Ecto neural progenitor cell (in vitro differentiated cells): ENCODE data around the gene PRKCE.

Source experiments
- DNase-seq: peaks from one replicate; pipeline ENCODE4 v3.0.0-alpha.2; 2018; ENCODE audit warnings: low spot score

PRKCE gene

DNA sequence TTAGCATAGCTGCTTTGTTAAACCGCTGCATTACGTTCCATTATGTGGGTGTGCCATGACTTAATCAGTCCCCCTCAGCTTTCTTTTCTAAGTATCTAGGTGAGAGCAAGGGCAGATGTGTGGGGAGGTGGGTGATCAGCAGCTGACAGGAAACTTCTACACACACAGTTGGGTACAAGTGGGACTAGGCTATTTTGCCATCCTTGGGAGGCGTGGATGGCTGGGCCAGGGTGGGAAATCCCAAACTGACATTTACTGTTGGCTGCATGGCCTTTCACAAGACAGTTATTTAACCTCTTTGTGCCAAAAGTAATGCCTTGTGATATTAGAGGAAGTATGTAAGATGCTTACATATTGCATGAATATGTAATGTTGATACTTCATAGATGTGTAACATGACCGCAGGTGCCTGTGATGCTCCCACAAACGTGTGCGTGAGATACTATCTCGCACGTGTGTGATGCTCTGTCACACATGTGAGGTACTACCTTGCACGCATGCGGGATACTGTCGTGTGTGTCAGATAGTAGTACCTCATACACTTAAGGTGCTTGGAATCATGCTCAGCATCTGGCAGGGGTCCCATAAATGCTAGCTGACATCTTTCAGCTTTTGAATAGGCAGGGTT is 314.5 kb downstream of the PRKCE start:
- DNase-seq = no peak

DNA sequence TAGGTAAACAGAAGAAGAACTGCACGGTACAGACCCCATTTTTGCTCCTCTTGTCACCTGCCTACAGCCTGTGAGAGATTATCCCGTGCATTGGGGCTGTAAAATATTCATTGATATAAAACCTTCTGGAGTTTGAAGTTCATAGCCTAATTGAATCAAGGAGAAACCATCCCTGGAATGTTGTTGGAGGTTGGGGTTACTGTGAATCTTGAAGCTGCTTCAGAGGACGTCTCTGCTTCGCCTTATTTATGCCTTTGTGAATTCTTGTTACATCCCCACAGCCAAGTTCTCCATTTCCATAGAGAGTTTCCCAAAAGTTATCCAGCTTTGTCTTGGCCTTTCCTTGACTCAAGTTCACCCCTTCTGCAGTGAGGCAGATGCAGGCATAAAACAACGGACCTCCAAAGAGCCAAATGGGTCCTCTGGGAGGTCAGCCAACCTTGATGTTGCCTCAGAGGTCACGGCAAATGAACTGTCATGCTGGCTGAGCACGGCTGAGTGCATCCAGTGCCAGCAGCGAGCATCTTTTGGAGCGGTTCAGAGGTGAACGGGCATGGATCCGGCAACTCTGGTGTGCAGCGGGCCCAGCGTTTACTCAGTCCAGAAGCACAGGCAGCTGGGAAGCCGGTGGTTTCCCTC is 317.6 kb downstream of the PRKCE start:
- no peak for DNase-seq

DNA sequence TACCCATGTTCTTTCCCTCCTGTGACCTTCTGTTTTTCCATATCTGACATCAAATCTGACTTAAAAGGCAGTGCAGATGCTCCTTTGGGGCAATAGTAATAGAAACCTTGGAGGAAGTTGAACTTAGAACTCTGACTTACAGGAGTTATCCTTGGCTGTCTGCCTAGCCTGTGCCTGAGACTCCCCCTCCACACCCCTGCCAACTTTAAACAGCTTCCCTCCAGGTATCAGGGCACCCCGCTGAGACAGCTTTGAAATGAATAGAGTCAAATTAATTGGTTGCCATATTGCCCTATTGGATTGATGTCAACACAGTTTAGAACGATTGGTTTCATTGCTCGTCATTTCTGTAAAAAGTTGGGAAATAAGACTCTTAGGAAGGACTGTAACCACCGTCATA is 322.0 kb downstream of the PRKCE start:
- peak; percentile 17 for DNase-seq

DNA sequence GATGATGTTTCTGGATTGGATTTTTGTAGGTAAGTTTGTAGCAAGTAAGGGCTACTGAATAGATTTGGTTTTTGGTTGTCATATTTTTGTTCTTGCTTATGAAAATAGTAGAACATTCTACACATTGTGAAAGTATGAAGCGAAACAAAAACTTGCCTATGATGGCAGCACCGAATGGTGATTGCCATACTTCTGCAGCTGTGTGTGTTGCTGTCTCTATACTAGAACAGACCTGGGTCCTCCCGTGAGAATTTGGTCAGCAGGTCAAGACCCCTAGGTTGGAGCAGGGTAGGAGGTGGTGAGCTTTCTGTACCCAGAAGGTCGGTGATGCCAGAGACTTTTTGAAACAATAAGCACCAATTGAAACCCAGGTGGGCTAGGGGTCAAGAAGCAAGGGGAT is 322.6 kb downstream of the PRKCE start:
- DNase-seq = peak; percentile 13

DNA sequence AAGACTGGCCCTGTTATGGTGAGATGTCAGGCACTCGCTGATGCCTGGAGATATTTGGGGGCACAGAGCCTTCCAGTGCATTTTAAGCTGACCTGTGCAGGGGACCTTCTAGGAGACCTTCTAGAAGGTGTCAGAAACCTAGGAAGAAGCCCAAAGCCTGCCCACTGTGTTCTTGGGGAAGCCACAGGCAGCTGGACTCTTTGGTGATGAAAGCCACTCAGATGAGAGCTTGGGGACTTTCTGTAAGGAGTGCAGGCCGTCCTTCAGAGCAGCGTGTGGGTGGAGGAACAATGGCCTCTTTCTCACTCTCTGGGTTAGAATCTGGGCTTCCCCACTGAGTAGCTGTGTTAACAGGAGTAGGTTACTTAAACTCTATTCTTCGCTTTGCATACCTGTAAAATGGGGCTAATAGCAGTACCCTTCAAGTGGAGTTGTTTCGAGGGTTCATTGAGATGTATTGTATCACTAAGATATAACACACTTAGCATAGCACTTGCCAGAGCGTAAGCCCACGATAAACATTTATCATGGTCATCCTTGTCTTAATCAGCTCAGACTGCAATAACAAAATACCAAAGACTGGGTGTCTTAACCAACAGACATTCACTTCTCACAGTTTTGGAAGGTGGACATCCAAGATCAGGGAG is 323.4 kb downstream of the PRKCE start:
- no peak for DNase-seq

DNA sequence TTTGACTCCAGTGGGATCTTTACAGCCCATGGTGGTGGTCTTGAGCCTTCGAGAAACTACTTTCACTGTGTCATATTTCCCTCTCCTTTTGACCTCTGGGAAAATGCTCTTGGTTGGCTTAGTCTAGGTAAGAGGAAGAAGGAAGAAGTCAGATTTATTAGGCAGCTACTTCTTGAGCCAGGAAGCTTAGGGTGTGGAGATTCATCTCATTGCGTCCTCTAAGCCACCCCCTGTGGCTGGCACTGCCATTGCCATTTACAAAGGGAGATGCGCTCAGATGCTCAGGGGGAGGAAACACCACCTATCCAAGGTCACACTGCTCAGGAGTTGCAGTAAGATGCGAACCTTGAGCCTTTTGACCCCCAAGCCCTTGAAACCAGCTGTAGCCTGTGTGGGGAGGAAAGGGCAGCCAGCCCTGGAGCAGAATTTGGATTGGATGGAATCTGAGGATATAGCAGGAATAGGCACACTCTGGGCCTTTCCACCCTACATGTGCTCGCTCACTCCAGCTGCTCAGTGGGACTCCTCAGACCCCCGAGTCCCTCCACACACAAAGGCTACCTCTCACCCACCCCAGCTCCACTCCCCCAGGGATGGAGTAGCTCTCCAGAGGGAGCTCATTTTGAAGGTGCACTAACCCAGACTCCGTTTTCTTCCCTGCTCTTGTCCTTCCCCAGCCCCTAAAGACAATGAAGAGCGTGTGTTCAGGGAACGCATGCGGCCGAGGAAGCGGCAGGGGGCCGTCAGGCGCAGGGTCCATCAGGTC is 324.5 kb downstream of the PRKCE start:
- peak; percentile 22 for DNase-seq

DNA sequence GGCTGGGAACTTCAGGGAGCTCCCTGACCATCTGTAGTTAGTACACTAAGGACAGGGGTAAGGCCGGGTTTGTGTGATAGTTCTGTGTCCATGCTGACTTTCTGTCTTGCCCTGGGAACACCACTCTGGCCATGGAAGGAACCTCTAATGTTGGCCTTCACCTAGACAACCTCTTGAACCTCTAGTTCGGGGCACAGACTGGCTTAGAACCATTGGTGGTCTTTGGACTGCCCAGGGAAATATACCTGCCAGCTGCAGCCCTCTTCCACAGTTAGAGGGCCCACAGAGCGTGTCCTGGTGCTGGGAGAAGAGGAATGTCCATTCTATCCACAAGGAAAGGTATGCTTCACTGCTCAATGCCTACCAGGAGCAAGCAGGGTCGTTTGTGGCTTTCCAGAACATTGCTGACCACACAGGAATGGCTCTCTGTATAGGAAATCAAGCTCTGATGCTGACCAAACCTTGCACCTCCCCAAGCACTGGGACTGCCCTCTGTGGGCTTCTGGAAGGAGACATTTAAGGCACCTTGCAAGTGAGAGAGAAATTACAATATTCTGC is 326.9 kb downstream of the PRKCE start:
- DNase-seq = peak; percentile 18

DNA sequence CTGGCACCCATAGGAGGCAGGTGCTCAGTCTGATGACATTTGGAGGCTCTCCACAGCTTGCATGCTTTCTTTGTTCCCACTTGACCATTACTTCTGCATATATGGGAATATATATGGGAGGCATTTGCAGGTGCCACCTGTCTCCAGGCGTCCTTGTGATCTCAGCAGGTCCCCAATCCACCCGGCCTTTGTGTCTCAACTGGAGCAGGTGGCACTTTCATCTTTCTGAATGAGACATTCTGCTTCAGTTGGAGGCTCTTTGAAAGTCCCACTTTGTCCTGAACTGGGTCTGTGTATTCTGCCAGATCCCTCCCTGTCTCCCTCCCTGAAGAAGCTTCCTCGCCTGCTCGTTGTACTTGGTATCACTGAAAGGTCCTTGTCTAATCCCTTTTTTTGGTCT is 327.6 kb downstream of the PRKCE start:
- DNase-seq = peak; percentile 13

DNA sequence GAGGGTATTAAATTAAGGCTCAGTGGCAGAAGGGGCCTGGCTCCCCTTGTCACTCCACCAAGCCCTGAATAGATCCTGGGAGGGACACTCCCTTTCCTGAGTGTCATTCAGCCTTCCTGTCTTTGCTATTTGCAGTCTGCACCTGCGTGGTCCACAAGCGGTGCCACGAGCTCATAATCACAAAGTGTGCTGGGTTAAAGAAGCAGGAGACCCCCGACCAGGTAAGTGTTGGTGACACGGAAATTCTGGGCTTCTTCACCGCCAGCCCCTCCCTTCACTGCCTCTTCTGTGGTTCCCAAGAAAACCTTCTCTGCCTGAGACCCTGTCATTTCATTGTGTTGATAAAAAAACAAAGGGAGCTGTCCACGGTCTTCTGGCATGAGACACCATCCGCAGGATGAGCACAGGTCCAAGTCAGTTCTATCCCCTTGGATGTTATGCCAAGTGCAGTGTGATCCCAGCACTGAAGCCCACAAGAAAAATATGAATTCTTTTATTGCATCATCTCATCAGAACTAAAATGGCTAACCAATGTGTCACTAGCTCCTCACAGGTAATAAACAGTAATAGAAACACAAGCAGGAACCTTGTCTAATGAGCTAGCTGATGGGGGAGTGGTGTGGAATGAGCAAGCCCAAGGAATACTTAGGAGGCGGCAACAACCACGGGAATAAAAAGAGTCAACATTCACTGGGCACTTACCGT is 328.8 kb downstream of the PRKCE start:
- peak; percentile 26 for DNase-seq

DNA sequence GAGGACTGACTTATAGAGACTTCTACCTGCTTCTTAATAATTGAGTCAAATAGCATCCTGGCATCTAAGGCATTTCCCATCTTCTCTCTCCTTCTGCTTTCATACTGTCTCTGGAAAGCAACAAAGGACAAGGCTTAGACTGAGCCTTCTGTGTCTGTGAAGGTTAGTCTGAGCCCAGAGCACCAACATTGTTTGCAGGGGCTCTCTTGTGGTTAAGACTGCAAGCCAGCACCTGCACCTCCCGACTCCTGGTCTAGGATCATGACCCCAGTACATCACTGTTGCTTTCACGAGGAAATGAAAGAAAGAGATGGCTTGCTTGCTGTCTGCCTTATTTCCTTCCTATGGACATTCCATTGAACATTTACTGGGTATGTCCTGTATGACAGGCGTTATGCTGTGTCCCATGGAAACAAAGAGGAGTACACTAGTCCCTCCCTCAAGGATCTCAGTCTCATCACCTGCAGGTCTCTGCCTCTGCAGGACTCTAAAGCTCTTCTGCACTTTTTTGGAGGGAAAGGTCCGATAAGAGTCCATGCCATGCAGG is 330.0 kb downstream of the PRKCE start:
- DNase-seq = no peak

DNA sequence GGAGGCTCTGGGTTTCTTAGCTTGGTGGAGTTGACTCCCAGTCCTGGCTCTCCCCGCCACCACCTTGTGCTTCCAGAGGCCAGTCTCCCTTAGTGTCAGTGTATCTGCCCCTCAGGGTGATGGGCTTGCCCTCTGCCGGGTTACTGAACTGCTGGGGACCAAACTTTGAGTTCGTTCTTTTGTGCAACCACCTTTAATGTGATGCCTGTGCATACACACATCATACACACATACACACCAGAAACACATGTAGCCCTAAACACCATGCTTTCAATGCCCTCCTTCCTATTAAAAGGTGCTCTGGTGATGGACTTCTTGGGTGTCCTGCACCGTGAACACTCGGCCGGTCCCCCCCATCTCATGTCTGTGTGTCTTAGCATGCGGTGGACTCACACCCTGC is 330.6 kb downstream of the PRKCE start:
- peak; percentile 24 for DNase-seq

DNA sequence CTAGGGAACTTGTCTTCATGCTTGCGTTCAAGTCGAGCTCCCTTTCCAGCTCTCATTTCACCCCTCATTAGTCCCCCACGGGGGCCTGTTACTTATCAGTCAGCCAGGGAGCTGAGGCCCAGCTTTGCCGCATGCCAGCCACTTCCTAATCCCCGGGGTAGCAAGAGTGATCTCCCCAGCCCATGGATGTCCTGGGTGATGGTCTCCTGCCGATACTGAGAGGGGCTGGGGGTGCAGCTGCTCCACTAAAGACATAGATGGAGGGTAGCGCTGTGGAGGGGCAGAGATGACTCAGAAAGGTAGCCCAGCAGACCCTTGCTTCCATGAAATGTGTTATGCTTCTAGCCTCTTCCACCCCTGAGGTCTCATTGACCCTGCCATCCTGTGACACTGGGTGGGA is 331.7 kb downstream of the PRKCE start:
- DNase-seq = peak; percentile 19

DNA sequence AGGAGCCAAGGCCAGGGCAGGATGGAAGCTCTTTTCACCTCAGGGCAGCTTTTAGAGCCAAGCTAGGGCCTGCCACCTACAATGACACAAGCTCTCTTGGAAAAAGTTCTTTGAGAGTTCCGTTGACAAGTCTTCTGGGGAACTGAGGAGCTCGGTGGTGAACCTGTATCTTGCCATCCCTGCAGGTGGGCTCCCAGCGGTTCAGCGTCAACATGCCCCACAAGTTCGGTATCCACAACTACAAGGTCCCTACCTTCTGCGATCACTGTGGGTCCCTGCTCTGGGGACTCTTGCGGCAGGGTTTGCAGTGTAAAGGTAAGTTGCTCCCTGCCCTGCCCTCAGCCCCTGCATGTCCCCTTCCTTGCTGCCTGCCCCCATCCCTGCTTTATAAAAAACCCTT is 332.9 kb downstream of the PRKCE start:
- DNase-seq = peak; percentile 17

DNA sequence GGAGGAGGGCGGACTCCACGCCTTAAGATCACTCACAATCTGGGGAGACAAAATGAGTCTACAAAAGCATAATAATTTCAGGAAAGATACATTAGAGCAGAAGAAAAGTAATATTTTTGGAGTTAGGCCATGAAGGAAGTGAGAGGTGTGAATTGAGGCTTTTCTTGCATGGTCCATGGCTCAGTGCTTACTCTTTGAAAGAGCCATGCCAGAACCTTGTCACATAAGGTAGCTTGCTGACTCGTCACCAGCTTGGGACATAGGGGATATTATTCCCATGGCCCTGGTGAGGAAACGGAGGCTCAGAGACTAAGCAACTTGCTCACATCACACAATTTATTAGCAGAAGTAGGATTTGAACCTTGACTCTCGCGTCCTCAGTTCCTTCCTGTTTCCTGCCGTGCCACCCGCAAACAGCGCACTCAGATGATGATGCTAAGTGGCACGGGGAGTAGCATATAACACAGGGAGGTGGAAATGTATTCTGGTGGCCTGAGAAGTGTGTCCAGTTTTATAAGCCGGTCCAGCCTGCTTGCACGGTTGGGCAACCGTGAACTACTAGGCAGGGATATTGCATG is 333.5 kb downstream of the PRKCE start:
- DNase-seq = no peak

DNA sequence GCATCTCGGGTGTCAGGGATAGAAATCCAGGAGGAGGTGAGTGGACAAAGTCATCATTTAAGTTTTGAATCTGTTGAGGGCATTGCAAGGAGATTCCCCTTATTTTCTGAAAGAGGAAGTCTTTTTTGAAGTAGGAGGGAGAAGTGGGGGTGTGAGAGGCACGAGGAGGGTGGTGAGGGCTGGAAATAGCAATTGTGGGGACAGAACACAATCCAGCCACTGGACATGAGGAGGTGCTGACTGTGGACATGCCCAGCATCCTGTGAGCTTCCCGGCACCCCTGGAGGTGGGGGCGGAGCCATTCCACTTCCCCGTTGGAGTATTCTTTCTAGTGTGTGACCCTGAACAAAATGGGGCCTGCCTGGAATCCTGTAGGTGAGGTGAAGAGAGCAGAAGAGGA is 335.0 kb downstream of the PRKCE start:
- DNase-seq = peak; percentile 12

DNA sequence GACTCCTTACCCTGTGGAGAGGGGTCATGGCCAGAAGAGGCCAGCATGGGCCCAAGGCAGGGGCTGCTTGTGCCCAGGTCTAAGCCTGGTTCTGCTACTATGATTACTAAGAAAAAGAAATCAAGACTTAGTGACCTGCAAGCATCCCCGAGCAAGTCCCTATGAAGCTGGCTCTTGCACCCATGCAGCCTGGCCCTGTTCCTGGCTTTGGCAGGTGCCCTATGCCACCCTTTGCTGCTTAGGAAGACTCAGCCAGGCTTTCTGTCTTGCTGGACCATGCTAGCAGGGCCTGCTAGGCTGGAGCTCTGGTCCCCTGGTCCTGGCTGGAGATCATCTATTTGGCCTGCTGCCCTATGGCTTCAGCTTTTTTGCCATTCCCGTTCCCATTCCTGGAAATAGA is 336.4 kb downstream of the PRKCE start:
- peak; percentile 28 for DNase-seq

DNA sequence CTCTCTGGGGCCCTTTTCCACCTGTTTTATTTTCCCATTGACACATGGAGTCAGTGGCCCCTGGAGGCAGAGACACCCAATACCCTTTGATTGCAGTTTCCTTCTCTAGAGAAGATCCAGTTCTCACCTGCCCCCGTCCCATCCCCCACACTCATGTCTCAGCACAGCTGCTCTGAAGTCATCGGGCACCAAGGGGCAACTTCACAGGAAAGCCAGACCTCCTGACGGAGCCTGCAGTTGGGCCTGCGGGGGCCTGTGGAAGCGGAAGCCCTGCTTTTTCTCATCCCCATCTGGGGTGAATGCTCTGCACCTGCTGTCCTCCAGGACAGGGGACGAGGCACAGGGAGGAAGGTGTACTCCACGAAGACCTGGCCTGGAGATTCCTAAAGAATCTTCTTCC is 337.4 kb downstream of the PRKCE start:
- DNase-seq = peak; percentile 36

DNA sequence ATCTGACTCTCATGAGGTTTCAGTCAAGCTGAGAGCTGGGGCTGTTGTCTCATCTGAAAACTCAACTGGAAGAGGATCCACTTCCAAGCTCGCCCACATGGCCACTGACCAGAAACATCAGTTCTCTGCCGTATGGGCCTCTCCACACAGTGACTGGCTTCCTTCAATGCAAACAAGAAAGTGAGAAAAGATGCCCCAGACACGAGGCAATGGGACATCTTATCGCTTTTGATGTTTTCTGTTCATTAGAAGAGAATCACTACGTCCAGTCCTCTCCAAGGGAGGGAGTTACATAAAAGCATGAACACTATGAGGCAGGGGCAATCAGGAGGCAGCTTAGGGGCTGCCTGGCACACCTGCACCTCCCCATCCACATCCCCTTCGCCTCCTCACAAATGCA is 338.7 kb downstream of the PRKCE start:
- peak; percentile 15 for DNase-seq

DNA sequence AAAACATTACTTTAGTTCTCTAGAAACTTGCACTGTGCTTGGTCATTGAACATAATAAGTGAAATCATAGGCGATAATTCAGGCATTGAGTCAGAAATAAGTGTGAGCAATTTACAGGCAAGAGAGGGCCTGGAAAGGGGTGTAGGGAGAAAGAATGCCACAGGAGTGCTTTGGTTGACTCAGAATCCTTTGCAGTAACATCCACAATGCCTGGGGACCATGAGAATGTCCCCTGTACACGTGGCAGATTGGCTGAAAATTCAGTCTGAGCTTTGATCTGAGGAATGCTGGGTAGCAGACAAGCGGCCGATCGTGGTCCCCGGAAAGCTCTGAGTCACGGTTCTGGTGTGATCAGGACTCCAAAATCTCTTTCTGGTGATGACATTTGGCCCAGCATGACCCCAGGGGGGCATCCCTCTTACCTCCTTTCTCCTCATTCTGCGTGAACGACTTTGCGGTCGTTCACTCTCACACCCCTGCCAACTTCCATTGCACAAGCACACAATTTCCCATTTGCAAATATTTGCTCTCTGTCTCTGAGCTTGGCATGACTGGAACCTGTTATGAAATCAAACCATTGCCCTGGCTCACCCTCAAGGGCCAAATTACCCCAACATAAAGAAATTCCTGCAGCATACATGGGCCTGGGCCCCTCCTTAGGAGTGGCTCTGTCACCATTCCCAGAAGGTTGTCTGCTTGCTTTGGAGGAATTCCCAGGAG is 340.7 kb downstream of the PRKCE start:
- peak; percentile 14 for DNase-seq

DNA sequence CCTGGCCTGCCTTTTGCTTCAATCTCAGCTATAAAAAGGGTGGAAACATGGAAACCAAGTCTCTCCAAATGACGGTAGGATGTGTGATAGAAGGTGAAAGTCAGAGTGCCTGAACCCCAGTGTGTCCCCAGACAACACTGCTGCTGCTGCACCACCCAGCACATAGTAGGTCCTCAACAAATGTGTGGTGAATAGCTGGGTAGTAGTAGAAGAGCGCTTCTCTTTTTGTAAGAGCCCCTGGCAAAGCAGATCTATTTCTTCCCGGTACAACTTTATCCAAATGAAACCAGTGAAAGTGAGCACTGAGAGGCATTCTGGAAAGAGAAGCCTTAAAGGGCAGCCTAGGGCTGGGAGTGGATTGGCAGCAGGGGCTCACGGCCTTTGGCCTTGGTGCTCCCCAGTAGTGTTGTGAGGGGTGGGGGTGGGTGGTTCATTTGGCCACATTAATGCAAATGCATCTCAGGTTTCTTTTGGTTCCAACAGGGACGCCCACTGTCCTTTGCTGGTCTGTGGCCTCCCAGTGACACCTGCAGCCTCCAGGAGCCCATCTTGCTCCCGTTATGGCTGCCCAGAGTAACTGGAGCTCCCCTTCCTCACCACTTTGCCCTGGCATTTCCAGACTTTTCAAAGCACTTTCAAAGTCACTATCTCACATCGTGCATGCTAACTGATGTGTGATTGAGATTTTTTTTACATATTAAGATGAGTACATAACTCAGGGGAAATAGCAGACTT is 341.4 kb downstream of the PRKCE start:
- peak; percentile 32 for DNase-seq
